Right ventricle myocardium inferior (tissue), 1 donor: ENCODE results near the gene STAT3. TPM values are rescaled to one million over a fixed set of nuclear protein-coding genes. Genes with fewer than 3 reads are reported as not detected.
A peak's percentile ranks its signal among the peaks of the same experiment; 100 is the strongest.
"Not testable (repeated sequence)": the region's sequence is repeated elsewhere in the genome, so short reads cannot be mapped to it uniquely, and the experiment has no call there.

Source experiments
- ATAC-seq: fragments of 200-7000 bp; cut with Tn5 transposase; one replicate; pipeline ENCODE4 v1.9.1; 2020; ENCODE audit warnings: mild to moderate bottlenecking, moderate library complexity
- DNase-seq: peaks from one replicate; pipeline ENCODE4 v3.0.0; 2021; ENCODE audit errors: missing footprints
- intact Hi-C: fragments of 100-400 bp; cut with DNase I; formaldehyde crosslinking; loops from one replicate; pipeline ENCODE4 v1.11.0; 2022
- total RNA-seq: library from RNA; stranded (reverse); fragmentation: NEBNext Ultra II Directional; extraction: Animal tissue kit (Norgen Biotek cat#: 25700); gene quantifications from one replicate; pipeline ENCODE4 v1.2.1, GENCODE V29; 2021
- donor health status: DM: no; HTN: yes; CAD: no; lungs with severe emphysema.

The STAT3 gene
- total RNA-seq, 1 donor from 2014 or later, result 183 TPM

- no peak for ATAC-seq
- intact Hi-C loops, result no loop called here
Measured at GRCh38 chr17:42363767-42364585, 24.3 kb downstream of the STAT3 start.

GRCh38 chr17:42363231-42363630 lies 25.0 kb downstream of the STAT3 start:
- intact Hi-C loops, result no loop called here
- DNase-seq (no peak), ATAC-seq (no peak)

More at GRCh38 chr17:42363767-42364585, 24.3 kb downstream of the STAT3 start:
- DNase-seq, result no peak

- DNase-seq, result no peak
Measured at GRCh38 chr17:42362245-42362961, 25.8 kb downstream of the STAT3 start.

GRCh38 chr17:42361781-42362186 lies 26.5 kb downstream of the STAT3 start:
- intact Hi-C loops, result no loop called here
- ATAC-seq (peak; percentile 35), DNase-seq (no peak)

More at GRCh38 chr17:42362245-42362961, 25.8 kb downstream of the STAT3 start:
- ATAC-seq, result peak; percentile 66
- intact Hi-C loops, result no loop called here

- DNase-seq, intact Hi-C loops, ATAC-seq: not testable (repeated sequence)
Measured at GRCh38 chr17:42360388-42360787, 27.9 kb downstream of the STAT3 start.

GRCh38 chr17:42359133-42359532 lies 29.1 kb downstream of the STAT3 start:
- DNase-seq (no peak), ATAC-seq (no peak)
- intact Hi-C loops, result no loop called here

GRCh38 chr17:42358434-42358833 lies 29.8 kb downstream of the STAT3 start:
- ATAC-seq (no peak), DNase-seq (no peak)
- intact Hi-C loops, result no loop called here

- ATAC-seq (no peak), DNase-seq (no peak)
- intact Hi-C loops, result no loop called here
Measured at GRCh38 chr17:42354956-42355843, 33.0 kb downstream of the STAT3 start.

GRCh38 chr17:42348104-42348503 lies 40.1 kb downstream of the STAT3 start:
- no peak for DNase-seq
- ATAC-seq, result no peak
- intact Hi-C loops, result loop anchor here (5.0 kb wide), 1 partner anchor 39 kb away; the partner anchor contains the start of gene STAT3

- no peak for DNase-seq
- no peak for ATAC-seq
- intact Hi-C loops, result loop anchor here (5.0 kb wide), 1 partner anchor 40 kb away; the partner anchor contains the start of gene STAT3
Measured at GRCh38 chr17:42347606-42348005, 40.6 kb downstream of the STAT3 start.

- intact Hi-C loops, result loop anchor here (5.0 kb wide), 1 partner anchor 40 kb away; the partner anchor contains the start of gene STAT3
- ATAC-seq, result peak; percentile 30
- DNase-seq, result no peak
Measured at GRCh38 chr17:42347198-42347597, 41.0 kb downstream of the STAT3 start.

- DNase-seq (no peak), ATAC-seq (no peak)
- intact Hi-C loops, result loop anchor here (5.0 kb wide), 1 partner anchor 41 kb away; the partner anchor contains the start of gene STAT3
Measured at GRCh38 chr17:42346481-42346880, 41.8 kb downstream of the STAT3 start.

- no peak for DNase-seq
- no peak for ATAC-seq
- intact Hi-C loops, result loop anchor here (5.0 kb wide), 1 partner anchor 42 kb away; the partner anchor contains the start of gene STAT3
Measured at GRCh38 chr17:42345396-42346073, 42.7 kb downstream of the STAT3 start.

- ATAC-seq (no peak), DNase-seq (no peak)
- intact Hi-C loops, result no loop called here
Measured at GRCh38 chr17:42342242-42343008, 45.8 kb downstream of the STAT3 start.

- DNase-seq (no peak), ATAC-seq (no peak)
- intact Hi-C loops, result no loop called here
Measured at GRCh38 chr17:42341568-42341967, 46.7 kb downstream of the STAT3 start.

- peak; percentile 8 for ATAC-seq
- intact Hi-C loops, result no loop called here
- DNase-seq, result no peak
Measured at GRCh38 chr17:42340691-42341127, 47.5 kb downstream of the STAT3 start.

- intact Hi-C loops, result no loop called here
- DNase-seq, result no peak
- no peak for ATAC-seq
Measured at GRCh38 chr17:42339221-42339620, 49.0 kb downstream of the STAT3 start.
